HG03064 (cell line): ENCODE data around the gene RAB5B.
A peak's percentile ranks its signal among the peaks of the same experiment; 100 is the strongest.

ENCODE experiments used
- ATAC-seq: cut with Tn5 transposase; IDR thresholded peaks from one replicate; pipeline ENCODE4 v1.9.1; 2021; ENCODE audit warnings: low read depth; ENCODE audit not compliant: unreplicated experiment

Gene RAB5B

DNA sequence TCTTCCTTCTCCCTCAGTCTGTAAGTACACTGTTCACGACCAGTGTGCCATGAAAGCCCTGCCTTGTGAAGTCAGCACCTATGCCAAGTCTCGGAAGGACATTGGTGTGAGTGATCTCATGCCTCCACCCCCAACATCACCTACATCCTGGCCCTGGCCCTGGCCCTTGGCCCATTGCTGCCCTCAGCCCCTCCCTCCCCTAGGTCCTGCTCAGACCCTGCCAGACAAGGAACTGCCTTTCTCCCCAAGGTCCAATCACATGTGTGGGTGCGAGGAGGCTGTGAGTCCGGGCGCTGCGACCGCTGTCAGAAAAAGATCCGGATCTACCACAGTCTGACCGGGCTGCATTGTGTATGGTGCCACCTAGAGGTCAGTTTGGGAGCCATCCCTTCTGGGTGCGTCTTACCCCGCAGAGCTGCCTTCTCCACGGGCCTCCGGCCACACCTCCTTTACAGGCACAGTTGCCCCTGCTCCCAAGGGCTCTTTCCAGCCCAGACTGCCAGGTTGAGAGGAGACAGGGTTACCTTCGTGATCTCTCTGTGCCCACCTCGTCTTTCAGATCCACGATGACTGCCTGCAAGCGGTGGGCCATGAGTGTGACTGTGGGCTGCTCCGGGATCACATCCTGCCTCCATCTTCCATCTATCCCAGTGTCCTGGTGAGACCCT lies 33.7 kb upstream of the RAB5B start:
- ATAC-seq, result peak; percentile 96

- ATAC-seq, result no peak
Measured at GRCh38 chr12:55942055-55942454, 31.8 kb upstream of the RAB5B start.

- ATAC-seq, result no peak
Measured at GRCh38 chr12:55942577-55943136, 31.2 kb upstream of the RAB5B start.

- no peak for ATAC-seq
Measured at GRCh38 chr12:55946553-55946952, 27.3 kb upstream of the RAB5B start.

GRCh38 chr12:55955344-55955743 lies 18.5 kb upstream of the RAB5B start:
- no peak for ATAC-seq

DNA sequence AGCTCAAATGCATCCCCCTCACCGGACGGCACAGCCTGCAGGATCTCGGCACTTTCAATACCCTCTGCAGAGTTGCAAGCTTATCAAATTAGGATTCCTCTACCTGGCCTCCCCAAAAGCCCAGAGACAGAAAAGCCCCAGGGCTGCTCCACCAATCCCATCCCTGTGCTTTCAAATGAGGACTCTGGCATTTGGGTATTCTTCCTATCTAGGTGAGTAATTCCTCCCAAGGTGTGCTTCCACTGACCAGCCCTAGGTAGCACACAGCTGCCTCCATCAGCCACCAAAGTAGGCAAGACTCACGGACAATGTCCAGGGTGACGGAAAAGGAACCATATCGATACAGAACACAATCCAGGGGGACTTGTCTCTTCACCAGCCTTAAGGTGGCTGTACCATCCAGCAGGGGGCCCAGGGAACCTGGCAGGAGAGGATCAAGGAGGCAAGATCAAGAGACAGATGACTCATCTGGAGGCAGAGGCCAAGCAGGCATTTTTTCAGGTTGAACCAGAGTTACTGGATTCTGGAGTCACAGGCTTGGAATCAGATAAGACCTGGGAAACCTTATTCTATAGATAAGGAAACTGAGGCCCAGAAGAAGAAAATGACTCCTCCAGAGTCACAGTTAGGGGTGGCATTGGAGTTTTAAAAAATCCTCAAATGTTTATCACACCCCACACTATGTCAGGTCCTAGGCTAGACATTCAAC lies 17.9 kb upstream of the RAB5B start:
- ATAC-seq, result no peak

DNA sequence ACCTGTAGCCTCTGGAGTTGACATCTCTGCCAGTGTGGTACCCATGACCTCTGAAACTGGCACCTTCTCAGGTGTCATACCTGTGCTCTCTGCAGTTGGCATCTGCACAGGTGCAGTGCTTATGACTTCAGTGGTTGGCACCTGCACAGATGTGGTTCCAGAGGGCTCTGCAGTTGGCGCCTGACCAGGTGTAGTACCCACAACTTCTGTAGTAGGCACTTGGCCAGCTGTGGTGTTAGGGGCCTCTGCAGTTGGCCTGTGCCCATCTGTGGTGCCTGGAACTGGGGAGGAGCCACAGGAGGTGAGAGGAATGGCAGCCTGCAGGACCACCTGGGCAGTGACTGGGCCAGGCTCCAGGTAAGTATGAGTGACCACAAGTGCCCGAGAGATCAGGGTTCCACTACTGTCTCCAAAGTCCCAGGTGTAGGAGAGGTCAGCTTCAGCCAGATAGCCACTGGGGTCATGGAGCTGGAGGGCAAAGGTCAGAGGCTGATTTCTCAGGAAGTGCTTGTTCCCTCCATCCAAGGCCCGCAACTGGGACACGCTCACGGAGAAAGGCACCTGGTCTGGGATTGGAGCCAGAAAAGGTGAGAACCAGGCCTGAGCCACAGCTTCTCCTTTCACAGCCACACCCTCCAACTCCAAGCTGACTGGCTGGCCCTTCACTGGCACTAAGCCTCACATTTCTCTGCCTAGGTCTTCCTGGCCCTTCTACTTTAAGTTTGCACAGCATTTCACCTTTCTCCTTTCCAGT lies 16.6 kb upstream of the RAB5B start:
- ATAC-seq, result no peak

DNA sequence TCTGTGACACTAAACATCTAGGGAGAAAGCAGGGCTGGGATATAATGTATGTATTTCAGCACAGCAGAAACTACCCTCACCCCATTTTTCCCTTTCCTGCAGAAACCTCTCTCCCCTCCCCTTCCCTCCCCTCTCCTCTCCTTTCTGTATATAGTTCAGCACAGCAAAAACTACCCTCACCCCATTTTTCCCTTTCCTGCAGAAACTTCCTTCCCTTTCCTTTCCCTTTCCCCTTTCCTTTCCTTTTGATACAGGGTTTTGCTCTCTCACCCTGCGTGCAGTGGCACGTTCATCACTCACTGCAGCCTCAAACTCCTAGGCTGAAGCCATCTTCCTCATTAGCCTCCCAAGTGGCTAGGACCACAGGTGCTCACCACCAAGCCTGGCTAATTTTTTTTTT lies 10.1 kb upstream of the RAB5B start:
- ATAC-seq, result no peak

DNA sequence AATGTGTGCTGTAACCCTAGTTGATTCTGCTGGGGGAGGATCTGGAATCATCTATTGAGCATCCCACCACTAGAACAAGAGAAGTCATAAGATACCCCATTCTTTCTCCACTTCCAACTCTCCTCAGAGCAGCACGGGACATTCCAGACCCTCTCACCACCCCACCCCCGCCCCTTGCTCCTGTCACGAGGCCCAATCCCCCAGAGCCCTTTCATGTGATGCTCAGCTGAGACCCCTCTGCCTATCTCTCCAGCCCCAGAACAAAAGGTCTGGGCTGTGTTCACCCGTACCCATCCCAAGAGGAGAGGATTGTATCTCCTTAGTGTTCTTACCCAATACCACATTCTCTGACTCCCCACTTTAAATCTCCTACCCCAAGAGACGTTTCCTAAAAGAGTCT lies 8.6 kb upstream of the RAB5B start:
- no peak for ATAC-seq

DNA sequence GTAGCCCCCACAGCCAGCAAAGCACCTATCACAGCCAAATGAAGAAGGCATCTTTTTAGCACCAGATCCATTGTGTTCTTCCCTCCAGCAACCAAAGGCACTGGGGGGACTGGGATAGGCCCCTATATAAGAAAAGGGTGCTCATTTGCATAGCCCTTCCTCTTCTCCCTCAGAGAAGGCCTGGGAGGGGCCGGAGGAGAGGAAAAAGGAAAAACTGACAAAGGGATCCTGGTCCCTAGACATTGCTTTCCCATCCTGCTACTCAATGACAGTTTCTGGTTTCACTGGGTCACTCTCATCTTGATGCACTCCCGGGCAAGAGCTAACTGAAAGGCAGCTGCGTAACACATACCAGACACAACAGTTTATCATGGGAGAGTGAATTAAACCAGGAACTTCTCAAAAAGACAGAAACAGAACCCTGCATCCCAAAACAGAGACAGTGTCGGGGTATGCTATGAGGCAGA lies 7.9 kb upstream of the RAB5B start, which contains the start of gene PMEL:
Gene PMEL (minus strand): TSS at position 102 of the 467 bp plus-strand sequence. CDS start 31 bp downstream, at position 71.
- ATAC-seq, result no peak

- ATAC-seq, result peak; percentile 90
Measured at GRCh38 chr12:55966408-55967281, 7.2 kb upstream of the RAB5B start, which contains the start of gene CDK2. CDK2 (plus strand) TSS chr12:55966830; CDS start chr12:55967009, 179 bp downstream.

- no peak for ATAC-seq
Measured at GRCh38 chr12:55969356-55969755, 4.5 kb upstream of the RAB5B start.

DNA sequence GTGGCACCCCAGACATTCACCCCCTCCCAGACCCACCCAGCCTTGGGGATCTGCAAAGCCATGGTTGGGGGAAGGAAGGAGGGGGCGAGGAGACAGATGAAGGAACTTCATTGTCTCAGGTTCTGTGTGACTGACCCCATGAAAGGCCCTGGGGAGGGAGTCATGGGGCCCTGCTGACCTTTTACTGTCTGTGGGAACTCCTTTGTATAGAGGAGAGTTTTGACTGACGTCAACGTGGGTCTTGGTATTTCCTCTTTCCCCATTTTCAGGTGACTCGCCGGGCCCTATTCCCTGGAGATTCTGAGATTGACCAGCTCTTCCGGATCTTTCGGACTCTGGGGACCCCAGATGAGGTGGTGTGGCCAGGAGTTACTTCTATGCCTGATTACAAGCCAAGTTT lies 3.1 kb upstream of the RAB5B start:
- no peak for ATAC-seq

DNA sequence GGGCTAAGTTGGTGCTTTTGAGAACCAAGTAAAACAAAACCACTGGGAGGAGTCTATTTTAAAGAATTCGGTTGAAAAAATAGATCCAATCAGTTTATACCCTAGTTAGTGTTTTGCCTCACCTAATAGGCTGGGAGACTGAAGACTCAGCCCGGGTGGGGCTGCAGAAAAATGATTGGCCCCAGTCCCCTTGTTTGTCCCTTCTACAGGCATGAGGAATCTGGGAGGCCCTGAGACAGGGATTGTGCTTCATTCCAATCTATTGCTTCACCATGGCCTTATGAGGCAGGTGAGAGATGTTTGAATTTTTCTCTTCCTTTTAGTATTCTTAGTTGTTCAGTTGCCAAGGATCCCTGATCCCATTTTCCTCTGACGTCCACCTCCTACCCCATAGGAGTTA lies 1.8 kb upstream of the RAB5B start:
- no peak for ATAC-seq

GRCh38 chr12:55972456-55972855 lies 1.4 kb upstream of the RAB5B start:
- no peak for ATAC-seq

GRCh38 chr12:55972911-55973598 lies 823 bp upstream of the RAB5B start:
- no peak for ATAC-seq

GRCh38 chr12:55974308-55974730 lies 441 bp downstream of the RAB5B start:
- peak; percentile 11 for ATAC-seq

DNA sequence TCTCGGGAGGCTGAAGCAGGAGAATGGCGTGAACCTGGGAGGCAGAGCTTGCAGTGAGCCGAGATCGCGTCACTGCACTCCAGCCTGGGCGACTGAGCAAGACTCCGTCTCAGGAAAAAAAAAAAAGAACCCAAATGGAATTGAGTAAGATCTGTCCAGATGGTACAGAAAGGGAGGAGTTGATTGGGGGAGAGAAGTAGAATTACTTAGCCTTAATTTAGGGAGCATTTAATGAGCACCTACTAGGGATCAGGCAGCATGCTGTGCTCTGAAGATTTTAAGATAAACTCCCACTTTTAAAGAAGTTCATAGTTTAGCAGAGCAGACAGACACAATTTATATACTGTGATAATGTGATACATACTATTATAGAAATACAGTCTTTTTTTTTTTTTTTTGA lies 4.5 kb downstream of the RAB5B start:
- ATAC-seq, result no peak

- no peak for ATAC-seq
Measured at GRCh38 chr12:55979069-55979468, 5.2 kb downstream of the RAB5B start.
